GM21528 (cell line): ENCODE results near the gene DPT.
"Not testable (repeated sequence)": the region's sequence is repeated elsewhere in the genome, so short reads cannot be mapped to it uniquely, and the experiment has no call there.

Experiments
- ATAC-seq: cut with Tn5 transposase; IDR thresholded peaks from one replicate; pipeline ENCODE4 v1.9.1; 2021; ENCODE audit warnings: mild to moderate bottlenecking, moderate library complexity; ENCODE audit not compliant: unreplicated experiment, low FRiP score

The DPT gene

GRCh38 chr1:168728473-168729404 lies at the start of gene DPT:
TSS of gene DPT (minus strand) at chr1:168729206. CDS start at chr1:168729174, 32 bp downstream.
- no peak for ATAC-seq

- no peak for ATAC-seq
These were observed 46.4 kb upstream of the DPT start for GRCh38 chr1:168775366-168775765.

- ATAC-seq: no peak
These were observed 45.2 kb upstream of the DPT start for GRCh38 chr1:168774241-168774640.

- no peak for ATAC-seq
These were observed 43.5 kb upstream of the DPT start for GRCh38 chr1:168772428-168773060.

- ATAC-seq: no peak
These were observed 42.2 kb upstream of the DPT start for GRCh38 chr1:168771104-168771630.

- ATAC-seq: not testable (repeated sequence)
These were observed 40.9 kb upstream of the DPT start for GRCh38 chr1:168769893-168770292.

- no peak for ATAC-seq
These were observed 39.0 kb upstream of the DPT start for GRCh38 chr1:168767894-168768584.

- ATAC-seq: no peak
These were observed 37.6 kb upstream of the DPT start for GRCh38 chr1:168766568-168766967.

- ATAC-seq: no peak
These were observed 34.0 kb upstream of the DPT start for GRCh38 chr1:168763031-168763430.

- no peak for ATAC-seq
These were observed 33.5 kb upstream of the DPT start for GRCh38 chr1:168762473-168762872.

- no peak for ATAC-seq
These were observed 31.8 kb upstream of the DPT start for GRCh38 chr1:168760781-168761180.

GRCh38 chr1:168760241-168760640 lies 31.2 kb upstream of the DPT start:
- ATAC-seq: no peak

- no peak for ATAC-seq
These were observed 30.1 kb upstream of the DPT start for GRCh38 chr1:168759077-168759476.

GRCh38 chr1:168758503-168758902 lies 29.5 kb upstream of the DPT start:
- no peak for ATAC-seq

GRCh38 chr1:168755800-168756418 lies 26.9 kb upstream of the DPT start:
- ATAC-seq: no peak

- no peak for ATAC-seq
These were observed 23.3 kb upstream of the DPT start for GRCh38 chr1:168752171-168752832.

- ATAC-seq: no peak
These were observed 22.2 kb upstream of the DPT start for GRCh38 chr1:168751195-168751650.

GRCh38 chr1:168742994-168743650 lies 14.1 kb upstream of the DPT start:
- no peak for ATAC-seq

GRCh38 chr1:168742386-168742785 lies 13.4 kb upstream of the DPT start:
- ATAC-seq: no peak
